RWPE1 (cell line): ENCODE results near the gene OGN.
"Not testable (repeated sequence)": the region's sequence is repeated elsewhere in the genome, so short reads cannot be mapped to it uniquely, and the experiment has no call there.

ENCODE experiments used
- CTCF ChIA-PET: fragments of 350-600 bp; sonication (Branson Sonifier 250); formaldehyde crosslinking; extraction: SDS; loops from one replicate; lab custom pipeline; 2021; lab: Yijun Ruan, JAX
- POLR2A ChIA-PET: fragments of 400-600 bp; formaldehyde crosslinking; extraction: SDS; loops from one replicate; lab custom pipeline; 2020; ENCODE audit warnings: antibody characterized with exemption; ENCODE audit not compliant: low non-redundant PET; lab: Yijun Ruan, JAX
- DNase-seq: peaks from one replicate; pipeline ENCODE4 v3.0.0; 2012; ENCODE audit warnings: low spot score
- H3K27ac ChIP-seq: fragments of 450-650 bp; 2 replicates; pipeline ENCODE4 v1.5.1; 2017
- CTCF ChIP-seq: fragments of 450-650 bp; conservative IDR thresholded peaks from 2 replicates; pipeline ENCODE4 v1.5.1; 2017; ENCODE audit warnings: low read depth, mild to moderate bottlenecking

The OGN gene

GRCh38 chr9:92424340-92424739 lies 20.0 kb upstream of the OGN start, which contains the start of gene OMD:
Gene OMD (minus strand): TSS chr9:92424471. CDS start chr9:92417558, 6,913 bp downstream.
- POLR2A ChIA-PET = no interaction called here
- no peak within 1 kb of the TSS for H3K27ac ChIP-seq
- TF ChIP-seq CTCF = no peak
- CTCF ChIA-PET = interaction anchor here (0.7 kb wide), 1 partner anchor 19 kb away, joined by 4 read pairs; no protein-coding TSS in a partner anchor
- DNase-seq = no peak

GRCh38 chr9:92423612-92424011 lies 19.2 kb upstream of the OGN start:
- no peak for TF ChIP-seq CTCF
- POLR2A ChIA-PET = no interaction called here
- no peak for DNase-seq
- CTCF ChIA-PET = no interaction called here
- no peak overlapping the region for H3K27ac ChIP-seq

GRCh38 chr9:92422611-92423338 lies 18.4 kb upstream of the OGN start:
- no peak for TF ChIP-seq CTCF
- CTCF ChIA-PET = no interaction called here
- H3K27ac ChIP-seq = no peak overlapping the region
- no peak for DNase-seq
- POLR2A ChIA-PET = no interaction called here

GRCh38 chr9:92414566-92414965 lies 10.2 kb upstream of the OGN start:
- TF ChIP-seq CTCF = no peak
- no peak overlapping the region for H3K27ac ChIP-seq
- CTCF ChIA-PET = no interaction called here
- POLR2A ChIA-PET = no interaction called here
- DNase-seq = no peak

GRCh38 chr9:92411157-92411556 lies 6.8 kb upstream of the OGN start:
- 0 out of 2 replicates have a peak overlapping the region, but pooled peaks have one; percentile 10 for H3K27ac ChIP-seq
- POLR2A ChIA-PET, DNase-seq: not testable (repeated sequence)
- CTCF ChIA-PET = interaction anchor here (0.7 kb wide), 1 partner anchor 330 kb away, joined by 3 read pairs; no protein-coding TSS in a partner anchor

GRCh38 chr9:92408747-92409478 lies 4.5 kb upstream of the OGN start:
- DNase-seq = no peak
- no peak overlapping the region for H3K27ac ChIP-seq
- TF ChIP-seq CTCF = no peak
- CTCF ChIA-PET = no interaction called here
- POLR2A ChIA-PET = no interaction called here

- ChIA-PET CTCF (interaction anchor here (0.8 kb wide), 1 partner anchor 82 kb away, joined by 4 read pairs; the partner anchor contains the start of gene CENPP), POLR2A (no interaction called here)
- no peak overlapping the region for H3K27ac ChIP-seq
- DNase-seq = no peak
- no peak for TF ChIP-seq CTCF
Observed at GRCh38 chr9:92407818-92408217, 3.4 kb upstream of the OGN start.
